HepG2 (cell line): ENCODE data around the gene DAB2. TPM values are rescaled to one million over a fixed set of nuclear protein-coding genes. Genes with fewer than 3 reads are reported as not detected.

Experiments
- ATF2 ChIP-seq: sonication (generic); formaldehyde crosslinking; IDR thresholded peaks from 2 replicates; pipeline ENCODE4 v1.4.0; 2020; ENCODE audit warnings: missing genetic modification reagents
- FOXO1 ChIP-seq: sonication (generic); formaldehyde crosslinking; IDR thresholded peaks from 2 replicates; pipeline ENCODE4 v1.4.0; 2020; ENCODE audit warnings: missing genetic modification reagents
- HDAC2 ChIP-seq: sonication (generic); formaldehyde crosslinking; IDR thresholded peaks from 2 replicates; pipeline ENCODE4 v1.4.0; 2020; ENCODE audit warnings: missing genetic modification reagents
- IRF2 ChIP-seq: IDR thresholded peaks from 2 replicates; pipeline ENCODE4 v1.6.1; 2018; ENCODE audit warnings: missing genetic modification reagents, missing compliant biosample characterization
- NFAT5 ChIP-seq: sonication (generic); formaldehyde crosslinking; IDR thresholded peaks from 2 replicates; pipeline ENCODE4 v1.4.0; 2020; ENCODE audit warnings: missing genetic modification reagents
- PHB2 ChIP-seq: fragments of 450-650 bp; IDR thresholded peaks from 2 replicates; pipeline ENCODE4 v1.6.1; 2018; ENCODE audit not compliant: partially characterized antibody
- POLR2G ChIP-seq: fragments of 200-400 bp; formaldehyde crosslinking; IDR thresholded peaks from 2 replicates; pipeline ENCODE4 v1.6.1; 2018; ENCODE audit warnings: mild to moderate bottlenecking, low read depth, low read length, moderate library complexity
- SIX4 ChIP-seq: sonication (generic); formaldehyde crosslinking; IDR thresholded peaks from 2 replicates; pipeline ENCODE4 v1.4.0; 2020; ENCODE audit warnings: missing genetic modification reagents
- TFDP2 ChIP-seq: sonication (generic); formaldehyde crosslinking; IDR thresholded peaks from 2 replicates; pipeline ENCODE4 v1.4.0; 2020; ENCODE audit warnings: missing genetic modification reagents
- TP53 ChIP-seq: sonication (generic); formaldehyde crosslinking; conservative IDR thresholded peaks from 2 replicates; pipeline ENCODE4 v1.4.0; 2020; ENCODE audit warnings: missing genetic modification reagents
- ZNF337 ChIP-seq: sonication (generic); formaldehyde crosslinking; IDR thresholded peaks from 2 replicates; pipeline ENCODE4 v1.5.1; 2020; ENCODE audit warnings: missing genetic modification reagents, low read depth, mild to moderate bottlenecking, borderline replicate concordance
- ZNF44 ChIP-seq: sonication (generic); formaldehyde crosslinking; IDR thresholded peaks from 2 replicates; pipeline ENCODE4 v1.5.1; 2020; ENCODE audit warnings: mild to moderate bottlenecking, missing genetic modification reagents
- ZNF839 ChIP-seq: sonication (generic); formaldehyde crosslinking; IDR thresholded peaks from 2 replicates; pipeline ENCODE4 v1.4.0; 2020; ENCODE audit warnings: missing genetic modification reagents, mild to moderate bottlenecking, borderline replicate concordance
- polyA plus RNA-seq, 8 experiments: library from polyadenylated mRNA; depleted of rRNA in 3 of 8; stranded (reverse) in 7 of 8; unstranded in 1 of 8; fragments of >200 nt; fragmentation: Illumina TruSeq in 4 of 8; extraction: Trizol in 4 of 8; gene quantifications; 2 replicates each; pipeline versions ENCODE4 v1.2.1 to v1.2.3, GENCODE V29; 2011 to 2016; ENCODE audit warnings: low read depth in 4 of 8, missing spikeins in 1 of 8, mixed read lengths in 1 of 8; ENCODE audit not compliant: insufficient read depth in 1 of 8
- total RNA-seq, 5 experiments: library from RNA; depleted of rRNA; stranded (reverse); fragments of >200 nt; fragmentation: Illumina TruSeq; extraction: Trizol; gene quantifications; 2 replicates each; pipeline ENCODE4 v1.2.3, GENCODE V29; 2016; ENCODE audit warnings: low read depth in 1 of 5
- TF ChIP-seq, protein P1 (sequence below): sonication (generic); formaldehyde crosslinking; IDR thresholded peaks from 2 replicates; pipeline ENCODE4 v1.4.0; 2020; ENCODE audit warnings: missing genetic modification reagents, borderline replicate concordance
- TF ChIP-seq, protein P2 (sequence below): sonication (generic); formaldehyde crosslinking; IDR thresholded peaks from 2 replicates; pipeline ENCODE4 v1.8.0; 2022; ENCODE audit warnings: mild to moderate bottlenecking, missing genetic modification reagents, borderline replicate concordance
- TF ChIP-seq, protein P3 (sequence below): sonication (generic); formaldehyde crosslinking; IDR thresholded peaks from 2 replicates; pipeline ENCODE4 v1.8.1; 2023; ENCODE audit warnings: missing genetic modification reagents, mild to moderate bottlenecking, borderline replicate concordance

DAB2 gene
- total and polyA plus RNA-seq, 2 of the 13 experiments (the other 11 are each of a cell fraction or from before 2014, with no cell fraction given): 6.4 to 6.5 TPM

GRCh38 chr5:39437467-39437866 lies 12.7 kb upstream of the DAB2 start (continued):
- TF ChIP-seq NFAT5 (CRISPR knock-in tag) (no peak), FOXO1 (CRISPR knock-in tag) (no peak; the same call in 1 of the 2 replicates), PHB2 (no peak), HDAC2 (CRISPR knock-in tag) (peak; percentile 82), SIX4 (CRISPR knock-in tag) (0 out of 2 replicates have a peak, but pooled peaks have one; percentile 32), POLR2G (no peak), TP53 (CRISPR knock-in tag) (no peak), ZNF337 (no peak), ZNF44 (CRISPR knock-in tag) (no peak), TFDP2 (CRISPR knock-in tag) (0 out of 2 replicates have a peak, but pooled peaks have one; percentile 34), ATF2 (peak; percentile 97), IRF2 (CRISPR knock-in tag) (0 out of 2 replicates have a peak, but pooled peaks have one; percentile 51), ZNF839 (CRISPR knock-in tag) (no peak)
- TF ChIP-seq, protein P1, sequence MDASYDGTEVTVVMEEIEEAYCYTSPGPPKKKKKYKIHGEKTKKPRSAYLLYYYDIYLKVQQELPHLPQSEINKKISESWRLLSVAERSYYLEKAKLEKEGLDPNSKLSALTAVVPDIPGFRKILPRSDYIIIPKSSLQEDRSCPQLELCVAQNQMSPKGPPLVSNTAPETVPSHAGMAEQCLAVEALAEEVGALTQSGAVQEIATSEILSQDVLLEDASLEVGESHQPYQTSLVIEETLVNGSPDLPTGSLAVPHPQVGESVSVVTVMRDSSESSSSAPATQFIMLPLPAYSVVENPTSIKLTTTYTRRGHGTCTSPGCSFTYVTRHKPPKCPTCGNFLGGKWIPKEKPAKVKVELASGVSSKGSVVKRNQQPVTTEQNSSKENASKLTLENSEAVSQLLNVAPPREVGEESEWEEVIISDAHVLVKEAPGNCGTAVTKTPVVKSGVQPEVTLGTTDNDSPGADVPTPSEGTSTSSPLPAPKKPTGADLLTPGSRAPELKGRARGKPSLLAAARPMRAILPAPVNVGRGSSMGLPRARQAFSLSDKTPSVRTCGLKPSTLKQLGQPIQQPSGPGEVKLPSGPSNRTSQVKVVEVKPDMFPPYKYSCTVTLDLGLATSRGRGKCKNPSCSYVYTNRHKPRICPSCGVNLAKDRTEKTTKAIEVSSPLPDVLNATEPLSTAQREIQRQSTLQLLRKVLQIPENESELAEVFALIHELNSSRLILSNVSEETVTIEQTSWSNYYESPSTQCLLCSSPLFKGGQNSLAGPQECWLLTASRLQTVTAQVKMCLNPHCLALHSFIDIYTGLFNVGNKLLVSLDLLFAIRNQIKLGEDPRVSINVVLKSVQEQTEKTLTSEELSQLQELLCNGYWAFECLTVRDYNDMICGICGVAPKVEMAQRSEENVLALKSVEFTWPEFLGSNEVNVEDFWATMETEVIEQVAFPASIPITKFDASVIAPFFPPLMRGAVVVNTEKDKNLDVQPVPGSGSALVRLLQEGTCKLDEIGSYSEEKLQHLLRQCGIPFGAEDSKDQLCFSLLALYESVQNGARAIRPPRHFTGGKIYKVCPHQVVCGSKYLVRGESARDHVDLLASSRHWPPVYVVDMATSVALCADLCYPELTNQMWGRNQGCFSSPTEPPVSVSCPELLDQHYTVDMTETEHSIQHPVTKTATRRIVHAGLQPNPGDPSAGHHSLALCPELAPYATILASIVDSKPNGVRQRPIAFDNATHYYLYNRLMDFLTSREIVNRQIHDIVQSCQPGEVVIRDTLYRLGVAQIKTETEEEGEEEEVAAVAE (CRISPR knock-in tag): 0 out of 2 replicates have a peak, but pooled peaks have one; percentile 33
- TF ChIP-seq, protein P2, sequence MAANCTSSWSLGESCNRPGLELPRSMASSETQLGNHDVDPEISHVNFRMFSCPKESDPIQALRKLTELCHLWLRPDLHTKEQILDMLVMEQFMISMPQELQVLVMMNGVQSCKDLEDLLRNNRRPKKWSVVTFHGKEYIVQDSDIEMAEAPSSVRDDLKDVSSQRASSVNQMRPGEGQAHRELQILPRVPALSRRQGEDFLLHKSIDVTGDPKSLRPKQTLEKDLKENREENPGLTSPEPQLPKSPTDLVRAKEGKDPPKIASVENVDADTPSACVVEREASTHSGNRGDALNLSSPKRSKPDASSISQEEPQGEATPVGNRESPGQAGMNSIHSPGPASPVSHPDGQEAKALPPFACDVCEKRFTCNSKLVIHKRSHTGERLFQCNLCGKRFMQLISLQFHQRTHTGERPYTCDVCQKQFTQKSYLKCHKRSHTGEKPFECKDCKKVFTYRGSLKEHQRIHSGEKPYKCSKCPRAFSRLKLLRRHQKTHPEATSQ (CRISPR knock-in tag): no peak; the same call in 1 of the 2 replicates
- TF ChIP-seq, protein P3, sequence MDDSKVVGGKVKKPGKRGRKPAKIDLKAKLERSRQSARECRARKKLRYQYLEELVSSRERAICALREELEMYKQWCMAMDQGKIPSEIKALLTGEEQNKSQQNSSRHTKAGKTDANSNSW (CRISPR knock-in tag): no peak
